HepG2 (cell line): Measurements from ENCODE around the gene PNPLA1. TPM values are rescaled to one million over a fixed set of nuclear protein-coding genes. Genes with fewer than 3 reads are reported as not detected.

Source experiments
- CHCHD3 ChIP-seq: sonication (generic); formaldehyde crosslinking; IDR thresholded peaks from 2 replicates; pipeline ENCODE4 v1.8.0; 2022; ENCODE audit warnings: mild to moderate bottlenecking, missing genetic modification reagents, moderate library complexity
- GABPB1 ChIP-seq: IDR thresholded peaks from 2 replicates; pipeline ENCODE4 v1.6.1; 2016; ENCODE audit warnings: mild to moderate bottlenecking, missing genetic modification reagents, moderate library complexity, missing compliant biosample characterization
- KAT2B ChIP-seq: fragments of 150-350 bp; IDR thresholded peaks from 2 replicates; pipeline ENCODE4 v1.6.1; 2014; ENCODE audit warnings: low read depth, low read length, borderline replicate concordance
- KDM6A ChIP-seq: IDR thresholded peaks from 2 replicates; pipeline ENCODE4 v1.6.1; 2016; ENCODE audit warnings: low read depth
- MAFF ChIP-seq: IDR thresholded peaks from 2 replicates; pipeline ENCODE4 v1.6.1; 2011; ENCODE audit warnings: low read depth, low read length, improper control_type of control experiment
- REPIN1 ChIP-seq: sonication (generic); formaldehyde crosslinking; IDR thresholded peaks from 2 replicates; pipeline ENCODE4 v1.8.0; 2022; ENCODE audit warnings: missing genetic modification reagents, low read depth, mild to moderate bottlenecking, borderline replicate concordance
- SRSF1 ChIP-seq: fragments of 200-400 bp; formaldehyde crosslinking; optimal IDR thresholded peaks from 2 replicates; pipeline ENCODE3; 2017; ENCODE audit warnings: mild to moderate bottlenecking, low read depth, low read length, moderate library complexity
- ZFP36L1 ChIP-seq: sonication (generic); formaldehyde crosslinking; IDR thresholded peaks from 2 replicates; pipeline ENCODE4 v1.8.0; 2022; ENCODE audit warnings: mild to moderate bottlenecking, missing genetic modification reagents, moderate library complexity
- polyA plus RNA-seq, 8 experiments: library from polyadenylated mRNA; depleted of rRNA in 3 of 8; stranded (reverse) in 7 of 8; unstranded in 1 of 8; fragments of >200 nt; fragmentation: Illumina TruSeq in 4 of 8; extraction: Trizol in 4 of 8; gene quantifications; 2 replicates each; pipeline versions ENCODE4 v1.2.1 to v1.2.3, GENCODE V29; 2011 to 2016; ENCODE audit warnings: low read depth in 4 of 8, missing spikeins in 1 of 8, mixed read lengths in 1 of 8; ENCODE audit not compliant: insufficient read depth in 1 of 8
- total RNA-seq, 5 experiments: library from RNA; depleted of rRNA; stranded (reverse); fragments of >200 nt; fragmentation: Illumina TruSeq; extraction: Trizol; gene quantifications; 2 replicates each; pipeline ENCODE4 v1.2.3, GENCODE V29; 2016; ENCODE audit warnings: low read depth in 1 of 5
- TF ChIP-seq, protein P1 (sequence below): sonication (generic); formaldehyde crosslinking; IDR thresholded peaks from 2 replicates; pipeline ENCODE4 v1.8.0; 2022; ENCODE audit warnings: missing genetic modification reagents, mild to moderate bottlenecking, moderate library complexity, borderline replicate concordance
- TF ChIP-seq, protein P2 (sequence below): IDR thresholded peaks from 2 replicates; pipeline ENCODE4 v1.6.1; 2012; ENCODE audit warnings: low read depth, low read length, improper control_type of control experiment
- TF ChIP-seq, protein P3 (sequence below): sonication (generic); formaldehyde crosslinking; IDR thresholded peaks from 2 replicates; pipeline ENCODE4 v1.8.1; 2023; ENCODE audit warnings: mild to moderate bottlenecking, moderate library complexity, missing genetic modification reagents

The PNPLA1 gene
- total and polyA plus RNA-seq, 2 of the 13 experiments (the other 11 are each of a cell fraction or from before 2014, with no cell fraction given) = not detected

DNA sequence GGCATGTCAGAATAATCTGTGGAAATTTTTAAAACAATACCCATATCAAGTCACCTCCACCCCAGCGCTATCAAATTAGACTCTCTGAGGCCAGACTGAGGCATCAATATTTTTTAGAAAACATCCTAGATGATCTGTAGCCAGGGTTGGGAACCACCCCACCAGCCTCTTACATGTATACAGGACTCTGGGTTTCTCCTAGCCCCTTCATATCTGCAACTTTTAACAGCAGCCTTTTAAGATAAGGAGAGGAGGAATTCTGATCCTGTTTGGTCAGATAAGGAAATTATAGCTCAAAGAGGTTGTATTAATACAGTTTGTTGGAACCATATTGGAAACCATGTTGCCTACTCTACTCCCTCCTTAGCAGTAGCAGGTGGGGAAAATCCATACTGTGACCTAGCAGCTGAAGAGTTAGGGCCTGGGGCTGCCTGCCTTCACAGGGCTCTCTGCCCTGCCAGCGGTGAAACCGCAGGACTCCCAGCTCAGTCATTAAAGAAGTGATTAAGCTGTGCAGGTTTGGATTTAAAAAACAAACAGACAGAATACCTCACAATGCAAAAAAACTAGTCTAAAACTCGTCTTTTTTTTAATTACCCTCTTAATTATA is 43.3 kb upstream of the PNPLA1 start (continued):
- TF ChIP-seq SRSF1 = no peak
- no peak for TF ChIP-seq CHCHD3 (CRISPR knock-in tag)
- no peak for TF ChIP-seq MAFF
- TF ChIP-seq, protein P1, sequence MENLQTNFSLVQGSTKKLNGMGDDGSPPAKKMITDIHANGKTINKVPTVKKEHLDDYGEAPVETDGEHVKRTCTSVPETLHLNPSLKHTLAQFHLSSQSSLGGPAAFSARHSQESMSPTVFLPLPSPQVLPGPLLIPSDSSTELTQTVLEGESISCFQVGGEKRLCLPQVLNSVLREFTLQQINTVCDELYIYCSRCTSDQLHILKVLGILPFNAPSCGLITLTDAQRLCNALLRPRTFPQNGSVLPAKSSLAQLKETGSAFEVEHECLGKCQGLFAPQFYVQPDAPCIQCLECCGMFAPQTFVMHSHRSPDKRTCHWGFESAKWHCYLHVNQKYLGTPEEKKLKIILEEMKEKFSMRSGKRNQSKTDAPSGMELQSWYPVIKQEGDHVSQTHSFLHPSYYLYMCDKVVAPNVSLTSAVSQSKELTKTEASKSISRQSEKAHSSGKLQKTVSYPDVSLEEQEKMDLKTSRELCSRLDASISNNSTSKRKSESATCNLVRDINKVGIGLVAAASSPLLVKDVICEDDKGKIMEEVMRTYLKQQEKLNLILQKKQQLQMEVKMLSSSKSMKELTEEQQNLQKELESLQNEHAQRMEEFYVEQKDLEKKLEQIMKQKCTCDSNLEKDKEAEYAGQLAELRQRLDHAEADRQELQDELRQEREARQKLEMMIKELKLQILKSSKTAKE (CRISPR knock-in tag) = no peak
- TF ChIP-seq, protein P2, sequence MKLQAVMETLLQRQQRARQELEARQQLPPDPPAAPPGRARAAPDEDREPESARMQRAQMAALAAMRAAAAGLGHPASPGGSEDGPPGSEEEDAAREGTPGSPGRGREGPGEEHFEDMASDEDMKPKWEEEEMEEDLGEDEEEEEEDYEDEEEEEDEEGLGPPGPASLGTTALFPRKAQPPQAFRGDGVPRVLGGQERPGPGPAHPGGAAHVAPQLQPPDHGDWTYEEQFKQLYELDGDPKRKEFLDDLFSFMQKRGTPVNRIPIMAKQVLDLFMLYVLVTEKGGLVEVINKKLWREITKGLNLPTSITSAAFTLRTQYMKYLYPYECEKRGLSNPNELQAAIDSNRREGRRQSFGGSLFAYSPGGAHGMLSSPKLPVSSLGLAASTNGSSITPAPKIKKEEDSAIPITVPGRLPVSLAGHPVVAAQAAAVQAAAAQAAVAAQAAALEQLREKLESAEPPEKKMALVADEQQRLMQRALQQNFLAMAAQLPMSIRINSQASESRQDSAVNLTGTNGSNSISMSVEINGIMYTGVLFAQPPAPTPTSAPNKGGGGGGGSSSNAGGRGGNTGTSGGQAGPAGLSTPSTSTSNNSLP = no peak
- TF ChIP-seq, protein P3, sequence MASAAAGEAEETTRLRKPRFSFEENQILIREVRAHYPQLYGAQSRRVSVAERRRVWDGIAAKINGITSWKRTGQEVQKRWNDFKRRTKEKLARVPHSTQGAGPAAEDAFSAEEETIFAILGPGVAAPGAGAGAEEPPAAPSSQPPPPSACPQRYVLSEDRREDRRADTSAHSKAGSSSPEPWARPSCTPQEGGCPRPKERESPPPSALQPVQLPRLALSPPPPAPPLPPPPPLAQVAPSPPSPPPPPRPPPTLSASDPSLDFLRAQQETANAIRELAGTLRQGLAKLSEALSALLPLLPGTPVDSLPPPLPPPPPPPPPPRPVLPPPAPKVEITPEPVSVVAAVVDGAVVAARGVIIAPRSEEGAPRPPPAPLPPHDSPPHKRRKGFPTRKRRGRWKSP (CRISPR knock-in tag) = no peak
- TF ChIP-seq REPIN1 (CRISPR knock-in tag) = no peak
- TF ChIP-seq KAT2B = no peak
- no peak for TF ChIP-seq KDM6A (CRISPR knock-in tag)
- TF ChIP-seq ZFP36L1 (CRISPR knock-in tag) = no peak
- no peak for TF ChIP-seq GABPB1 (CRISPR knock-in tag)
